ENCODE data around the gene FRAT1.

Gene FRAT1

GRCh38 chr10:97356918-97357317 lies 37.8 kb downstream of the FRAT1 start:
- H3K36me3 Mint-ChIP-seq (ENCODE audit: low read depth): peaks cover 50% of the 10 kb centered on the region
- H3K4me3 Mint-ChIP-seq: no peak overlapping the region
- no peaks in the 10 kb centered on the region for H3K9me3 Mint-ChIP-seq
- H3K4me1 Mint-ChIP-seq (ENCODE audit: low read depth): peaks cover 81% of the 10 kb centered on the region
- intact Hi-C loops (cut with micrococcal nuclease): no loop called here
- no peaks in the 10 kb centered on the region for H3K27me3 Mint-ChIP-seq
- peak overlapping the region; percentile 72 for H3K27ac Mint-ChIP-seq

GRCh38 chr10:97358349-97358748 lies 39.3 kb downstream of the FRAT1 start:
- Mint-ChIP-seq H3K9me3 (no peaks in the 10 kb centered on the region), H3K27me3 (no peaks in the 10 kb centered on the region), H3K27ac (peak overlapping the region; percentile 72), H3K36me3 (ENCODE audit: low read depth) (peaks cover 61% of the 10 kb centered on the region), H3K4me1 (ENCODE audit: low read depth) (peaks cover 91% of the 10 kb centered on the region), H3K4me3 (no peak overlapping the region)
- intact Hi-C loops (cut with micrococcal nuclease): no loop called here

- H3K4me1 Mint-ChIP-seq (ENCODE audit: low read depth): peaks cover 92% of the 10 kb centered on the region
Measured at GRCh38 chr10:97358781-97359180, 39.7 kb downstream of the FRAT1 start.

GRCh38 chr10:97360705-97361536 lies 41.9 kb downstream of the FRAT1 start:
- intact Hi-C loops (cut with micrococcal nuclease): no loop called here
- H3K4me1 Mint-ChIP-seq (ENCODE audit: low read depth): peaks cover 96% of the 10 kb centered on the region
- H3K4me3 Mint-ChIP-seq: no peak overlapping the region
- peak overlapping the region; percentile 46 for H3K27ac Mint-ChIP-seq
- H3K27me3 Mint-ChIP-seq: no peaks in the 10 kb centered on the region
- no peaks in the 10 kb centered on the region for H3K9me3 Mint-ChIP-seq
- peaks cover 77% of the 10 kb centered on the region for H3K36me3 Mint-ChIP-seq (ENCODE audit: low read depth)

More at GRCh38 chr10:97358781-97359180, 39.7 kb downstream of the FRAT1 start:
- Mint-ChIP-seq H3K27me3 (no peaks in the 10 kb centered on the region), H3K9me3 (no peaks in the 10 kb centered on the region), H3K36me3 (ENCODE audit: low read depth) (peaks cover 66% of the 10 kb centered on the region), H3K27ac (peak overlapping the region; percentile 72), H3K4me3 (no peak overlapping the region)
- intact Hi-C loops (cut with micrococcal nuclease): no loop called here

GRCh38 chr10:97361537-97361901 lies 42.4 kb downstream of the FRAT1 start:
- Mint-ChIP-seq H3K27ac (peak overlapping the region; percentile 46), H3K4me3 (no peak overlapping the region), H3K9me3 (no peaks in the 10 kb centered on the region), H3K27me3 (no peaks in the 10 kb centered on the region), H3K36me3 (ENCODE audit: low read depth) (peaks cover 77% of the 10 kb centered on the region), H3K4me1 (ENCODE audit: low read depth) (peaks cover 96% of the 10 kb centered on the region)
- intact Hi-C loops (cut with micrococcal nuclease): no loop called here

- Mint-ChIP-seq H3K4me3 (no peak overlapping the region), H3K36me3 (ENCODE audit: low read depth) (peaks cover 77% of the 10 kb centered on the region), H3K27ac (no peak overlapping the region), H3K4me1 (ENCODE audit: low read depth) (peaks cover 96% of the 10 kb centered on the region), H3K9me3 (no peaks in the 10 kb centered on the region), H3K27me3 (no peaks in the 10 kb centered on the region)
- intact Hi-C loops (cut with micrococcal nuclease): no loop called here
Measured at GRCh38 chr10:97362310-97363033, 43.4 kb downstream of the FRAT1 start.

- no peak overlapping the region for H3K27ac Mint-ChIP-seq
- H3K27me3 Mint-ChIP-seq: no peaks in the 10 kb centered on the region
- no peaks in the 10 kb centered on the region for H3K9me3 Mint-ChIP-seq
- H3K4me3 Mint-ChIP-seq: no peak overlapping the region
- peaks cover 93% of the 10 kb centered on the region for H3K4me1 Mint-ChIP-seq (ENCODE audit: low read depth)
- intact Hi-C loops (cut with micrococcal nuclease): no loop called here
- peaks cover 73% of the 10 kb centered on the region for H3K36me3 Mint-ChIP-seq (ENCODE audit: low read depth)
Measured at GRCh38 chr10:97363071-97363470, 44.0 kb downstream of the FRAT1 start.

- Mint-ChIP-seq H3K36me3 (ENCODE audit: low read depth) (peaks cover 75% of the 10 kb centered on the region), H3K27ac (peak overlapping the region; percentile 96), H3K4me3 (peak overlapping the region; percentile 69), H3K9me3 (no peaks in the 10 kb centered on the region), H3K4me1 (ENCODE audit: low read depth) (peaks cover 92% of the 10 kb centered on the region), H3K27me3 (no peaks in the 10 kb centered on the region)
- intact Hi-C loops (cut with micrococcal nuclease): loop anchor here (5.0 kb wide), 1 partner anchor 34 kb away; the partner anchor contains the start of gene FRAT2
Measured at GRCh38 chr10:97365761-97366351, 46.8 kb downstream of the FRAT1 start.

- H3K4me3 Mint-ChIP-seq: peak overlapping the region; percentile 69
- peaks cover 90% of the 10 kb centered on the region for H3K4me1 Mint-ChIP-seq (ENCODE audit: low read depth)
- no peaks in the 10 kb centered on the region for H3K9me3 Mint-ChIP-seq
- peak overlapping the region; percentile 96 for H3K27ac Mint-ChIP-seq
- intact Hi-C loops (cut with micrococcal nuclease): loop anchor here (5.0 kb wide), 1 partner anchor 34 kb away; the partner anchor contains the start of gene FRAT2
- peaks cover 82% of the 10 kb centered on the region for H3K36me3 Mint-ChIP-seq (ENCODE audit: low read depth)
- H3K27me3 Mint-ChIP-seq: no peaks in the 10 kb centered on the region
Measured at GRCh38 chr10:97366572-97366971, 47.5 kb downstream of the FRAT1 start.

- Mint-ChIP-seq H3K9me3 (no peaks in the 10 kb centered on the region), H3K4me1 (ENCODE audit: low read depth) (peaks cover 94% of the 10 kb centered on the region), H3K4me3 (no peak overlapping the region), H3K36me3 (ENCODE audit: low read depth) (peaks cover 89% of the 10 kb centered on the region), H3K27ac (peak overlapping the region; percentile 96), H3K27me3 (no peaks in the 10 kb centered on the region)
- intact Hi-C loops (cut with micrococcal nuclease): loop anchor here (5.0 kb wide), 1 partner anchor 35 kb away; the partner anchor contains the start of gene FRAT2
Measured at GRCh38 chr10:97367126-97367649, 48.1 kb downstream of the FRAT1 start.
